HG02571 (cell line): ENCODE data around the gene RAB5IF.

Source experiments
- ATAC-seq: cut with Tn5 transposase; IDR thresholded peaks from one replicate; pipeline ENCODE4 v1.9.1; 2021; ENCODE audit warnings: mild to moderate bottlenecking, moderate library complexity; ENCODE audit not compliant: unreplicated experiment

The RAB5IF gene

DNA sequence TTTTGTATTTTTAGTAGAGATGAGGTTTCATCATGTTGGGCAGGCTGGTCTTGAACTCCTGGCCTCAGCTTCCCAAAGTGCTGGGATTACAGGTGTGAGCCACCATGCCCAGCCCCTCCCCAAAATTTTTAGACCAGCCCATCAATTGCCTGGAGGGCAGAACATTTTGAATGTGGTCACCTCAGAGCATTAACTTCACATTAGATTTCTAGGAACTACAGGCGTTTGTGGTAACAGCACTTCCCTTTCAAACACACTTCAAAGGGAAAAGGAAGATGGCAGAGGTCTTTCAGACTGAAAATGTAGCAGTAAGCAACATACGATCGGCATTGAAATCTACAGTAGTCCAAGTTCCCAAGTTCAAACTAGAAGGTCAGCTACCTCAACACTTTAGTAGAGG, 52.7 kb downstream of the RAB5IF start:
- ATAC-seq: no peak
